ENCODE measurements around the gene RAPGEF4. TPM values are rescaled to one million over a fixed set of nuclear protein-coding genes. Genes with fewer than 3 reads are reported as not detected.

Gene RAPGEF4
- total and polyA plus RNA-seq, 2 donors (not counting 1 experiment from before 2014, with no cell fraction given), result 0.22 to 0.30 TPM

DNA sequence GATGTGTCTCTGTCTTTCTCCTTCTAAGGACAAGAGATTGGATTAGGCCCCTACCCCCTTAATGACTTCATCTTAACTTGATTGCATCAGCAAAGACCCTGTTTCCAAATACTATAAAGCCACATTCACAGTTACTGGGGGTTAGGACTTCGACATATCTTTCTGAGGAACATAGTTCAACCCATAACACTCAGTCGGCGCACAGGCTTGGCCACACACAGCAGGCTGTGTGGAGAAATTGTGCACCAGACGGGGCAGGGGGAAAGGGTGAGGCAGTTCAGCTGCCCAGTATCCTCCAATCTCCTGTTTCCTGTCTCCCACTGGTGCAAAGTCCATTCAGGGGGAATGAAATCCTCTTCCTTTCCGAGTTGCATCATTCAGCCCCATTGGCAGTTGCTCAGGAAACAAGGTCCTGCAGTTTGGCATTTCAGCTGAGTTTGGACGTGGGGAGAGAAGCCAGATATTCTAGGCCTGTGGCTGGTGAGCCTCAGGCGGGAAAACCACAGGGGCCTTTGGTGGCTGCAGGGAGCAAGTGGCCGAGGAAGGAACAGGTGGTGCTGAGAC lies 9.4 kb upstream of the RAPGEF4 start:
- ATAC-seq (ENCODE audit: low read depth) (no peak), DNase-seq (no peak)
- ChIA-PET POLR2A (no interaction called here), CTCF (no interaction called here)
- H3K4me2 ChIP-seq (replicated peaks; ENCODE audit: low read depth, low read length, poor library complexity, severe bottlenecking), result no peak overlapping the region
- intact Hi-C loops (cut with micrococcal nuclease), result no loop called here
- 58% methylated on average over 5 of the region's 8 CpGs for WGBS (ENCODE audit: insufficient coverage)
- no peaks in the 10 kb centered on the region for H3K4me1 ChIP-seq (ENCODE audit: control insufficient read depth in 2 of 2, insufficient read depth in 2 of 2, low read length in 2 of 2)
- H3K9me3 Mint-ChIP-seq (ENCODE audit: insufficient read depth), result no peaks in the 10 kb centered on the region
- H3K36me3 ChIP-seq (replicated peaks in 1 of 2; ENCODE audit: control extremely low read depth in 1 of 2, control insufficient read depth in 1 of 2, extremely low read depth in 1 of 2, insufficient read depth in 2 of 2, low read length in 1 of 2), result no peaks in the 10 kb centered on the region
- no peak overlapping the region for H3K9ac ChIP-seq (ENCODE audit: low read length)
- no peak overlapping the region for H3K27ac ChIP-seq (ENCODE audit: low read length in 2 of 2)
- TF ChIP-seq EZH2 (IDR thresholded peaks at IDR 0.05; ENCODE audit: borderline replicate concordance, insufficient read depth, low read depth, low read length, poor library complexity, severe bottlenecking), result no peak
- TF ChIP-seq, protein P1, sequence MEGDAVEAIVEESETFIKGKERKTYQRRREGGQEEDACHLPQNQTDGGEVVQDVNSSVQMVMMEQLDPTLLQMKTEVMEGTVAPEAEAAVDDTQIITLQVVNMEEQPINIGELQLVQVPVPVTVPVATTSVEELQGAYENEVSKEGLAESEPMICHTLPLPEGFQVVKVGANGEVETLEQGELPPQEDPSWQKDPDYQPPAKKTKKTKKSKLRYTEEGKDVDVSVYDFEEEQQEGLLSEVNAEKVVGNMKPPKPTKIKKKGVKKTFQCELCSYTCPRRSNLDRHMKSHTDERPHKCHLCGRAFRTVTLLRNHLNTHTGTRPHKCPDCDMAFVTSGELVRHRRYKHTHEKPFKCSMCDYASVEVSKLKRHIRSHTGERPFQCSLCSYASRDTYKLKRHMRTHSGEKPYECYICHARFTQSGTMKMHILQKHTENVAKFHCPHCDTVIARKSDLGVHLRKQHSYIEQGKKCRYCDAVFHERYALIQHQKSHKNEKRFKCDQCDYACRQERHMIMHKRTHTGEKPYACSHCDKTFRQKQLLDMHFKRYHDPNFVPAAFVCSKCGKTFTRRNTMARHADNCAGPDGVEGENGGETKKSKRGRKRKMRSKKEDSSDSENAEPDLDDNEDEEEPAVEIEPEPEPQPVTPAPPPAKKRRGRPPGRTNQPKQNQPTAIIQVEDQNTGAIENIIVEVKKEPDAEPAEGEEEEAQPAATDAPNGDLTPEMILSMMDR (IDR thresholded peaks at IDR 0.05), result no peak
- no peaks in the 10 kb centered on the region for H3K9me3 ChIP-seq (ENCODE audit: control extremely low read depth in 1 of 3, control insufficient read depth in 2 of 3, insufficient read depth in 1 of 3, low read length in 2 of 3)
- H3K4me3 ChIP-seq (ENCODE audit: control extremely low read depth in 1 of 5, extremely low read depth in 1 of 5, insufficient read depth in 1 of 5, low read depth in 2 of 5, low read length in 4 of 5), result no peak overlapping the region
- H4K20me1 ChIP-seq (ENCODE audit: control insufficient read depth, insufficient read depth, low read length, poor library complexity, severe bottlenecking), result no peaks in the 10 kb centered on the region
- H3K27me3 ChIP-seq (replicated peaks in 1 of 4; ENCODE audit: control extremely low read depth in 1 of 4, control insufficient read depth in 3 of 4, insufficient read depth in 4 of 4, low read length in 3 of 4), result peaks cover 0 to 3% (median 0%) of the 10 kb centered on the region in 4 experiments
- H3K27ac Mint-ChIP-seq, result no peak overlapping the region
- H3K27me3 Mint-ChIP-seq, result peaks cover 16% of the 10 kb centered on the region
- no peak overlapping the region for H2AFZ ChIP-seq (ENCODE audit: insufficient read depth, low read depth, low read length, poor library complexity, severe bottlenecking)
- H3K4me3 Mint-ChIP-seq, result no peak overlapping the region
- no peaks in the 10 kb centered on the region for H3K79me2 ChIP-seq (ENCODE audit: control insufficient read depth, insufficient read depth, low read length)
- no peaks in the 10 kb centered on the region for H3K4me1 Mint-ChIP-seq

- DNase-seq, result no peak
- Histone ChIP-seq H4K20me1 (ENCODE audit: control insufficient read depth, insufficient read depth, low read length, poor library complexity, severe bottlenecking) (no peaks in the 10 kb centered on the region), H3K79me2 (ENCODE audit: control insufficient read depth, insufficient read depth, low read length) (no peaks in the 10 kb centered on the region), H3K9ac (ENCODE audit: low read length) (no peak overlapping the region), H3K4me3 (ENCODE audit: control extremely low read depth in 1 of 5, extremely low read depth in 1 of 5, insufficient read depth in 1 of 5, low read depth in 2 of 5, low read length in 4 of 5) (no peak overlapping the region), H3K36me3 (replicated peaks in 1 of 2; ENCODE audit: control extremely low read depth in 1 of 2, control insufficient read depth in 1 of 2, extremely low read depth in 1 of 2, insufficient read depth in 2 of 2, low read length in 1 of 2) (no peaks in the 10 kb centered on the region), H3K4me1 (ENCODE audit: control insufficient read depth in 2 of 2, insufficient read depth in 2 of 2, low read length in 2 of 2) (no peaks in the 10 kb centered on the region), H3K4me2 (replicated peaks; ENCODE audit: low read depth, low read length, poor library complexity, severe bottlenecking) (no peak overlapping the region), H2AFZ (ENCODE audit: insufficient read depth, low read depth, low read length, poor library complexity, severe bottlenecking) (no peak overlapping the region), H3K27ac (ENCODE audit: low read length in 2 of 2) (no peak overlapping the region), H3K9me3 (ENCODE audit: control extremely low read depth in 1 of 3, control insufficient read depth in 2 of 3, insufficient read depth in 1 of 3, low read length in 2 of 3) (no peaks in the 10 kb centered on the region), H3K27me3 (replicated peaks in 1 of 4; ENCODE audit: control extremely low read depth in 1 of 4, control insufficient read depth in 3 of 4, insufficient read depth in 4 of 4, low read length in 3 of 4) (peaks cover 0 to 20% (median 14%) of the 10 kb centered on the region in 4 experiments)
- Mint-ChIP-seq H3K27me3 (peaks cover 38% of the 10 kb centered on the region), H3K9me3 (ENCODE audit: insufficient read depth) (no peaks in the 10 kb centered on the region), H3K27ac (no peak overlapping the region), H3K4me3 (no peak overlapping the region), H3K4me1 (peaks cover 6% of the 10 kb centered on the region)
- TF ChIP-seq EZH2 (IDR thresholded peaks at IDR 0.05; ENCODE audit: borderline replicate concordance, insufficient read depth, low read depth, low read length, poor library complexity, severe bottlenecking), result no peak
- TF ChIP-seq, protein P1 (IDR thresholded peaks at IDR 0.05), result no peak
- ATAC-seq (ENCODE audit: low read depth), result no peak
- intact Hi-C loops (cut with micrococcal nuclease), result no loop called here
- ChIA-PET POLR2A (no interaction called here), CTCF (no interaction called here)
- 86% methylated on average over 1 of the region's 2 CpGs for WGBS (ENCODE audit: insufficient coverage)
Measured at GRCh38 chr2:172730411-172730810, 5.2 kb upstream of the RAPGEF4 start.

Measured in B cell (primary cell).